ENCODE measurements around the gene ACADL. TPM values are rescaled to one million over a fixed set of nuclear protein-coding genes. Genes with fewer than 3 reads are reported as not detected.

The ACADL gene
- total and polyA plus RNA-seq, 2 of the 13 experiments (the other 11 are each of a cell fraction or from before 2014, with no cell fraction given) = not detected

GRCh38 chr2:210171309-210172218 lies 53.7 kb downstream of the ACADL start, which contains the start of gene KANSL1L (continued):
- TF ChIP-seq, protein P1, sequence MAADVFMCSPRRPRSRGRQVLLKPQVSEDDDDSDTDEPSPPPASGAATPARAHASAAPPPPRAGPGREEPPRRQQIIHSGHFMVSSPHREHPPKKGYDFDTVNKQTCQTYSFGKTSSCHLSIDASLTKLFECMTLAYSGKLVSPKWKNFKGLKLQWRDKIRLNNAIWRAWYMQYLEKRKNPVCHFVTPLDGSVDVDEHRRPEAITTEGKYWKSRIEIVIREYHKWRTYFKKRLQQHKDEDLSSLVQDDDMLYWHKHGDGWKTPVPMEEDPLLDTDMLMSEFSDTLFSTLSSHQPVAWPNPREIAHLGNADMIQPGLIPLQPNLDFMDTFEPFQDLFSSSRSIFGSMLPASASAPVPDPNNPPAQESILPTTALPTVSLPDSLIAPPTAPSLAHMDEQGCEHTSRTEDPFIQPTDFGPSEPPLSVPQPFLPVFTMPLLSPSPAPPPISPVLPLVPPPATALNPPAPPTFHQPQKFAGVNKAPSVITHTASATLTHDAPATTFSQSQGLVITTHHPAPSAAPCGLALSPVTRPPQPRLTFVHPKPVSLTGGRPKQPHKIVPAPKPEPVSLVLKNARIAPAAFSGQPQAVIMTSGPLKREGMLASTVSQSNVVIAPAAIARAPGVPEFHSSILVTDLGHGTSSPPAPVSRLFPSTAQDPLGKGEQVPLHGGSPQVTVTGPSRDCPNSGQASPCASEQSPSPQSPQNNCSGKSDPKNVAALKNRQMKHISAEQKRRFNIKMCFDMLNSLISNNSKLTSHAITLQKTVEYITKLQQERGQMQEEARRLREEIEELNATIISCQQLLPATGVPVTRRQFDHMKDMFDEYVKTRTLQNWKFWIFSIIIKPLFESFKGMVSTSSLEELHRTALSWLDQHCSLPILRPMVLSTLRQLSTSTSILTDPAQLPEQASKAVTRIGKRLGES (CRISPR knock-in tag; IDR thresholded peaks at IDR 0.05; ENCODE audit: borderline replicate concordance) = peak; percentile 30; the same call in 1 of the 2 replicates
- TF ChIP-seq ZNF773 (CRISPR knock-in tag; IDR thresholded peaks at IDR 0.05; ENCODE audit: borderline replicate concordance) (peak; percentile 88; the same call in 1 of the 2 replicates), ZNF235 (CRISPR knock-in tag; IDR thresholded peaks at IDR 0.05; ENCODE audit: borderline replicate concordance) (no peak), SIN3B (IDR thresholded peaks at IDR 0.05; ENCODE audit: low read length) (no peak), CAMTA2 (CRISPR knock-in tag; IDR thresholded peaks at IDR 0.05; ENCODE audit: borderline replicate concordance) (no peak), ZNF317 (CRISPR knock-in tag; IDR thresholded peaks at IDR 0.05) (0 out of 2 replicates have a peak, but pooled peaks have one; percentile 24), HNF4G (IDR thresholded peaks at IDR 0.05; ENCODE audit: borderline replicate concordance, low read depth, low read length) (no peak), HNF4G (CRISPR knock-in tag; IDR thresholded peaks at IDR 0.05; ENCODE audit: borderline replicate concordance, low read depth) (no peak), TOPORS (CRISPR knock-in tag; IDR thresholded peaks at IDR 0.05) (no peak), ZNF761 (CRISPR knock-in tag; conservative IDR thresholded peaks at IDR 0.05) (0 out of 2 replicates have a peak, but pooled peaks have one; percentile 53), KLF16 (CRISPR knock-in tag; IDR thresholded peaks at IDR 0.05) (peak in 1 of 2 experiments; percentile 59; a peak in 1 of 4 replicates), ZBTB25 (CRISPR knock-in tag; IDR thresholded peaks at IDR 0.05) (peak; percentile 28; the same call in 1 of the 2 replicates), FOXP4 (CRISPR knock-in tag; IDR thresholded peaks at IDR 0.05) (peak; percentile 48; the same call in 1 of the 2 replicates), GABPA (IDR thresholded peaks at IDR 0.05; ENCODE audit: low read depth, low read length) (no peak), GABPA (CRISPR knock-in tag; IDR thresholded peaks at IDR 0.05; ENCODE audit: low read depth) (no peak), PITX1 (CRISPR knock-in tag; IDR thresholded peaks at IDR 0.05) (peak; percentile 47)
- TF ChIP-seq, protein P2, sequence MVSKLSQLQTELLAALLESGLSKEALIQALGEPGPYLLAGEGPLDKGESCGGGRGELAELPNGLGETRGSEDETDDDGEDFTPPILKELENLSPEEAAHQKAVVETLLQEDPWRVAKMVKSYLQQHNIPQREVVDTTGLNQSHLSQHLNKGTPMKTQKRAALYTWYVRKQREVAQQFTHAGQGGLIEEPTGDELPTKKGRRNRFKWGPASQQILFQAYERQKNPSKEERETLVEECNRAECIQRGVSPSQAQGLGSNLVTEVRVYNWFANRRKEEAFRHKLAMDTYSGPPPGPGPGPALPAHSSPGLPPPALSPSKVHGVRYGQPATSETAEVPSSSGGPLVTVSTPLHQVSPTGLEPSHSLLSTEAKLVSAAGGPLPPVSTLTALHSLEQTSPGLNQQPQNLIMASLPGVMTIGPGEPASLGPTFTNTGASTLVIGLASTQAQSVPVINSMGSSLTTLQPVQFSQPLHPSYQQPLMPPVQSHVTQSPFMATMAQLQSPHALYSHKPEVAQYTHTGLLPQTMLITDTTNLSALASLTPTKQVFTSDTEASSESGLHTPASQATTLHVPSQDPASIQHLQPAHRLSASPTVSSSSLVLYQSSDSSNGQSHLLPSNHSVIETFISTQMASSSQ (IDR thresholded peaks at IDR 0.05; ENCODE audit: low read depth) = no peak
- TF ChIP-seq, protein P2 (CRISPR knock-in tag; IDR thresholded peaks at IDR 0.05; ENCODE audit: borderline replicate concordance) = no peak

Data from HepG2 (cell line).